Activated T-helper 1 cell treated with anti-CD3 and anti-CD28 coated beads, Interleukin-12 subunit alpha, Interleukin-12 subunit beta, Interleukin-2, Interleukin-4 antibody, amounts not matched to agents 30 ng/mL and 10 ng/mL and 1 ng/mL, durations not matched to agents 14 hours and 24 hours and 36 hours (primary cell): Measurements from ENCODE around the gene ERAL1. TPM values are rescaled to one million over a fixed set of nuclear protein-coding genes. Genes with fewer than 3 reads are reported as not detected.

Source experiments
- total RNA-seq: library from RNA; stranded (reverse); gene quantifications from 2 replicates; pipeline ENCODE4 v1.2.3, GENCODE V29; 2022

Gene ERAL1
- total RNA-seq, 1 donor from 2014 or later, result 61.5 TPM

Other genes with a start within 250 kb of the ERAL1 start
- gene RSKR, start 240.8 kb upstream of the ERAL1 start, total RNA-seq, result 38.4 and 42.9 TPM in 2 replicates
- 210 and 212 TPM in 2 replicates for gene BLTP2, start 209.9 kb upstream of the ERAL1 start, total RNA-seq
- 47.9 and 51.0 TPM in 2 replicates for gene SDF2, start 193.1 kb upstream of the ERAL1 start, total RNA-seq
- 106 and 108 TPM in 2 replicates for gene SUPT6H, start 192.8 kb upstream of the ERAL1 start, total RNA-seq
- gene PROCA1, start 143.1 kb upstream of the ERAL1 start, total RNA-seq, result 4.4 and 5.2 TPM in 2 replicates
- 17.6 and 18.2 TPM in 2 replicates for gene RAB34, start 137.1 kb upstream of the ERAL1 start, total RNA-seq
- 1,513 and 1,534 TPM in 2 replicates for gene RPL23A, start 135.0 kb upstream of the ERAL1 start, total RNA-seq
- 9.5 and 11.5 TPM in 2 replicates for gene TLCD1, start 128.8 kb upstream of the ERAL1 start, total RNA-seq
- 5.2 and 5.4 TPM in 2 replicates for gene NEK8, start 126.2 kb upstream of the ERAL1 start, total RNA-seq
- 178 and 182 TPM in 2 replicates for gene TRAF4, start 111.0 kb upstream of the ERAL1 start, total RNA-seq
- gene FAM222B, start 12.2 kb upstream of the ERAL1 start, total RNA-seq, result 27.5 and 28.1 TPM in 2 replicates
- 92.2 and 98.8 TPM in 2 replicates for gene FLOT2, start 42.7 kb downstream of the ERAL1 start, total RNA-seq
- gene DHRS13, start 48.1 kb downstream of the ERAL1 start, total RNA-seq, result 34.6 and 34.9 TPM in 2 replicates
- 58.4 and 64.9 TPM in 2 replicates for gene PHF12, start 96.5 kb downstream of the ERAL1 start, total RNA-seq
- not detected in 2 replicates for gene SEZ6, start 151.0 kb downstream of the ERAL1 start, total RNA-seq
- 1.8 and 2.1 TPM in 2 replicates for gene PIPOX, start 188.1 kb downstream of the ERAL1 start, total RNA-seq